ENCODE data around the gene USP17L13.
"Not testable (repeated sequence)": the region's sequence is repeated elsewhere in the genome, so short reads cannot be mapped to it uniquely, and the experiment has no call there.

Gene USP17L13

GRCh38 chr4:9224596-9224995 is at the start of gene USP17L13:
USP17L13 (plus strand) TSS chr4:9224896; CDS start chr4:9224896, 0 bp downstream.
- not testable (repeated sequence) for DNase-seq (ENCODE audit: low read depth in 2 of 2)

GRCh38 chr4:9210357-9210756 is 14.3 kb upstream of the USP17L13 start, which contains the start of gene USP17L10:
USP17L10 (plus strand) TSS chr4:9210657; CDS start chr4:9210657, 0 bp downstream.
- not testable (repeated sequence) for DNase-seq (ENCODE audit: low read depth in 2 of 2)

- not testable (repeated sequence) for DNase-seq (ENCODE audit: low read depth in 2 of 2)
Observed at GRCh38 chr4:9214701-9215100, 10.0 kb upstream of the USP17L13 start.

- DNase-seq (ENCODE audit: low read depth in 2 of 2) = not testable (repeated sequence)
Observed at GRCh38 chr4:9215105-9215504, 9.6 kb upstream of the USP17L13 start, which contains the start of gene USP17L11. USP17L11 (plus strand) TSS chr4:9215405; CDS start chr4:9215405, 0 bp downstream.

GRCh38 chr4:9219852-9220251 is 4.8 kb upstream of the USP17L13 start, which contains the start of gene USP17L12:
USP17L12 (plus strand) TSS chr4:9220152; CDS start chr4:9220152, 0 bp downstream.
- not testable (repeated sequence) for DNase-seq (ENCODE audit: low read depth in 2 of 2)

GRCh38 chr4:9230249-9230648 is 5.6 kb downstream of the USP17L13 start:
- not testable (repeated sequence) for DNase-seq (ENCODE audit: low read depth in 2 of 2)

- DNase-seq (ENCODE audit: low read depth in 2 of 2) = not testable (repeated sequence)
Observed at GRCh38 chr4:9234085-9234484, 9.4 kb downstream of the USP17L13 start, which contains the start of gene USP17L15. USP17L15 (plus strand) TSS chr4:9234385; CDS start chr4:9234385, 0 bp downstream.

GRCh38 chr4:9238461-9238860 is 13.8 kb downstream of the USP17L13 start:
- DNase-seq (ENCODE audit: low read depth in 2 of 2) = not testable (repeated sequence)

GRCh38 chr4:9243579-9243978 is 18.9 kb downstream of the USP17L13 start, which contains the start of gene USP17L17:
USP17L17 (plus strand) TSS chr4:9243879; CDS start chr4:9243879, 0 bp downstream.
- not testable (repeated sequence) for DNase-seq (ENCODE audit: low read depth in 2 of 2)

- DNase-seq (ENCODE audit: low read depth in 2 of 2) = not testable (repeated sequence)
Observed at GRCh38 chr4:9247953-9248680, 23.4 kb downstream of the USP17L13 start, which contains the start of gene USP17L18. USP17L18 (plus strand) TSS chr4:9248630; CDS start chr4:9248630, 0 bp downstream.

GRCh38 chr4:9253078-9253477 is 28.4 kb downstream of the USP17L13 start, which contains the start of gene USP17L19:
USP17L19 (plus strand) TSS chr4:9253378; CDS start chr4:9253378, 0 bp downstream.
- DNase-seq (ENCODE audit: low read depth in 2 of 2) = not testable (repeated sequence)

- not testable (repeated sequence) for DNase-seq (ENCODE audit: low read depth in 2 of 2)
Observed at GRCh38 chr4:9257824-9258223, 33.1 kb downstream of the USP17L13 start, which contains the start of gene USP17L20. USP17L20 (plus strand) TSS chr4:9258124; CDS start chr4:9258124, 0 bp downstream.

- not testable (repeated sequence) for DNase-seq (ENCODE audit: low read depth in 2 of 2)
Observed at GRCh38 chr4:9262572-9262971, 37.9 kb downstream of the USP17L13 start, which contains the start of gene USP17L21. USP17L21 (plus strand) TSS chr4:9262872; CDS start chr4:9262872, 0 bp downstream.

- not testable (repeated sequence) for DNase-seq (ENCODE audit: low read depth in 2 of 2)
Observed at GRCh38 chr4:9267319-9267718, 42.6 kb downstream of the USP17L13 start, which contains the start of gene USP17L22. USP17L22 (plus strand) TSS chr4:9267619; CDS start chr4:9267619, 0 bp downstream.

GRCh38 chr4:9271719-9272118 is 47.0 kb downstream of the USP17L13 start:
- DNase-seq (ENCODE audit: low read depth in 2 of 2) = not testable (repeated sequence)
